ENCODE data around the gene GLUD1.
"Not testable (repeated sequence)": the region's sequence is repeated elsewhere in the genome, so short reads cannot be mapped to it uniquely, and the experiment has no call there.

The GLUD1 gene

DNA sequence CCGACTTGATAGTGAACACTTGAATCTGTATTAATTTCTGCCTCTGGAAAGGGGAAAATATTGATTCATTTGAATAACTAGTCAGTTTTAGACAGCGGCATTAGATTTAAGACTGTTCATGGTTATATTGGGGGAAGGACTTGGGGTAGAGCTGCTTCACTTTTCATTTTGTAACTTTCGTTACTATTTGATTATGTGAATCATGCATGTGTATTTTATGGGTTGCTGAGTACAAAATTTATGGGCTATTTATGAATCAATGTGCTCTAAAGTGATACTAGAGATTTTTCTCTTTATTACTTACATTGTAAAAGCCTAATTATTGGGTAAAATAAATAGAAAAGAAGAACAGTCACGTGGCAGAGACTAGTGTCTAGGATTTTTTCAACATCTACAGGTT is 4.9 kb downstream of the GLUD1 start:
- peaks cover 30% of the 10 kb centered on the region for H4K20me1 ChIP-seq (ENCODE audit: control insufficient read depth, insufficient read depth, low read depth, low read length)
- peaks cover 33% of the 10 kb centered on the region for H3K4me1 ChIP-seq (ENCODE audit: control insufficient read depth, low read length)
- H3K4me3 ChIP-seq (ENCODE audit: low read length), result no peak overlapping the region
- H3F3A ChIP-seq (ENCODE audit: control insufficient read depth, insufficient read depth), result no peaks in the 10 kb centered on the region
- H3K27ac ChIP-seq (ENCODE audit: low read depth, low read length), result no peak overlapping the region
- H3K36me3 ChIP-seq (ENCODE audit: control insufficient read depth, low read length), result peaks cover 64% of the 10 kb centered on the region
- no peaks in the 10 kb centered on the region for H3K9me2 ChIP-seq (replicated peaks; ENCODE audit: control insufficient read depth, low read length)
- H3K79me2 ChIP-seq (ENCODE audit: control insufficient read depth, low read length), result peaks cover 96% of the 10 kb centered on the region
- H3K9me3 ChIP-seq (ENCODE audit: control insufficient read depth, insufficient read depth, low read length), result no peaks in the 10 kb centered on the region
- H3K4me2 ChIP-seq (ENCODE audit: low read length), result no peak overlapping the region
- TF ChIP-seq, protein P1, sequence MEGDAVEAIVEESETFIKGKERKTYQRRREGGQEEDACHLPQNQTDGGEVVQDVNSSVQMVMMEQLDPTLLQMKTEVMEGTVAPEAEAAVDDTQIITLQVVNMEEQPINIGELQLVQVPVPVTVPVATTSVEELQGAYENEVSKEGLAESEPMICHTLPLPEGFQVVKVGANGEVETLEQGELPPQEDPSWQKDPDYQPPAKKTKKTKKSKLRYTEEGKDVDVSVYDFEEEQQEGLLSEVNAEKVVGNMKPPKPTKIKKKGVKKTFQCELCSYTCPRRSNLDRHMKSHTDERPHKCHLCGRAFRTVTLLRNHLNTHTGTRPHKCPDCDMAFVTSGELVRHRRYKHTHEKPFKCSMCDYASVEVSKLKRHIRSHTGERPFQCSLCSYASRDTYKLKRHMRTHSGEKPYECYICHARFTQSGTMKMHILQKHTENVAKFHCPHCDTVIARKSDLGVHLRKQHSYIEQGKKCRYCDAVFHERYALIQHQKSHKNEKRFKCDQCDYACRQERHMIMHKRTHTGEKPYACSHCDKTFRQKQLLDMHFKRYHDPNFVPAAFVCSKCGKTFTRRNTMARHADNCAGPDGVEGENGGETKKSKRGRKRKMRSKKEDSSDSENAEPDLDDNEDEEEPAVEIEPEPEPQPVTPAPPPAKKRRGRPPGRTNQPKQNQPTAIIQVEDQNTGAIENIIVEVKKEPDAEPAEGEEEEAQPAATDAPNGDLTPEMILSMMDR (IDR thresholded peaks at IDR 0.05; ENCODE audit: low read depth, low read length, poor library complexity, severe bottlenecking), result no peak
- TF ChIP-seq EZH2phosphoT487 (IDR thresholded peaks at IDR 0.05; ENCODE audit: borderline replicate concordance, low read length), result no peak
- H3K27me3 ChIP-seq (ENCODE audit: control insufficient read depth, low read length), result no peaks in the 10 kb centered on the region

DNA sequence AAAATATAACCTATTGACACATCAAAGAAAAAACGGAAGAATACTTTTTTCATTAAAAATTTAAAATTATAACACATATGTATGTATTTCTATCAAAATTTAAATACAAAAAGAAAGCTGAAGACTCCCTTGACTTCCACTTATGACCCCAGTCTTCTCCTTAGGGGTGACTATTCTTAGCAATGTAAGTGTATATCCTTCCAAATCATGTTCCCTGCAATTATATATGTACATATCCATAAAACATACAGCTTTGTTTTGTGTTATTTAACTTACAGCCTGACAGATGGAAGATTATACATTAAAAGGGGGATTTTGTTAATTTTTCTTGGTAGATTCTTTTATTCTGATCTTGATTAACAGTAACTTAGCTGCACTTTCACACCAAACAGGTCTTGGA is 9.1 kb downstream of the GLUD1 start:
- no peak for TF ChIP-seq EZH2phosphoT487 (IDR thresholded peaks at IDR 0.05; ENCODE audit: borderline replicate concordance, low read length)
- TF ChIP-seq, protein P1 (IDR thresholded peaks at IDR 0.05; ENCODE audit: low read depth, low read length, poor library complexity, severe bottlenecking), result no peak
- H3F3A ChIP-seq (ENCODE audit: control insufficient read depth, insufficient read depth), result no peaks in the 10 kb centered on the region
- no peak overlapping the region for H3K4me3 ChIP-seq (ENCODE audit: low read length)
- peaks cover 53% of the 10 kb centered on the region for H3K36me3 ChIP-seq (ENCODE audit: control insufficient read depth, low read length)
- peaks cover 85% of the 10 kb centered on the region for H3K79me2 ChIP-seq (ENCODE audit: control insufficient read depth, low read length)
- no peaks in the 10 kb centered on the region for H3K27me3 ChIP-seq (ENCODE audit: control insufficient read depth, low read length)
- peaks cover 22% of the 10 kb centered on the region for H3K4me1 ChIP-seq (ENCODE audit: control insufficient read depth, low read length)
- no peaks in the 10 kb centered on the region for H3K9me3 ChIP-seq (ENCODE audit: control insufficient read depth, insufficient read depth, low read length)
- H3K27ac ChIP-seq (ENCODE audit: low read depth, low read length), result no peak overlapping the region
- no peaks in the 10 kb centered on the region for H3K9me2 ChIP-seq (replicated peaks; ENCODE audit: control insufficient read depth, low read length)
- H3K4me2 ChIP-seq (ENCODE audit: low read length), result no peak overlapping the region
- peaks cover 6% of the 10 kb centered on the region; the same call in 1 of the 2 replicates for H4K20me1 ChIP-seq (ENCODE audit: control insufficient read depth, insufficient read depth, low read depth, low read length)

DNA sequence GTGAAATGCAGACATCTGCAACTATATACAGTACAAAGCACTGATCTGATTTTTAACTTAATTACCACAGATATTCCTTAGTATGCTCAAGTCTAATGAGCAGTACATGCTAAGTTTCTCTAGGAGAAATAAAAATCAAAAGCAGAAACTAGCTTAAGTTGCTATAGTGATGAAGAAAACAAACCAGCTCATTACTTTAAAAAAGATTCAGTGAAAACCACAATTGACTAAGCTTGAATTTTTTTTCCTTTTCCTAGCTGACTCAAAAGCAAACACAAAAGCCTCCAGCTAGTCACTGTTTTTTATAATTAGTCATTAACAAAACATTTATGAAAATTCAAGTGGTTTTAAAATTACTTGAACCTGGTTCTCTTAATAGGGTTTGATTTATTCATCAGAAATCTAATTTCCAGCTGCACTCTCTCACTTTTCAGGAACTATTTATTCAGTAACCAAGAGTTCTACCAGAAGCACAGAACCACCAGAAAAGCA is 10.3 kb downstream of the GLUD1 start:
- peaks cover 41% of the 10 kb centered on the region for H3K36me3 ChIP-seq (ENCODE audit: control insufficient read depth, low read length)
- H3K79me2 ChIP-seq (ENCODE audit: control insufficient read depth, low read length), result peaks cover 76% of the 10 kb centered on the region
- H3K9me2 ChIP-seq (replicated peaks; ENCODE audit: control insufficient read depth, low read length); H3K4me3 ChIP-seq (ENCODE audit: low read length); H3F3A ChIP-seq (ENCODE audit: control insufficient read depth, insufficient read depth); H3K27ac ChIP-seq (ENCODE audit: low read depth, low read length); H3K4me2 ChIP-seq (ENCODE audit: low read length); H3K9me3 ChIP-seq (ENCODE audit: control insufficient read depth, insufficient read depth, low read length); H3K27me3 ChIP-seq (ENCODE audit: control insufficient read depth, low read length); H4K20me1 ChIP-seq (ENCODE audit: control insufficient read depth, insufficient read depth, low read depth, low read length): not testable (repeated sequence)
- H3K4me1 ChIP-seq (ENCODE audit: control insufficient read depth, low read length), result peaks cover 18% of the 10 kb centered on the region

DNA sequence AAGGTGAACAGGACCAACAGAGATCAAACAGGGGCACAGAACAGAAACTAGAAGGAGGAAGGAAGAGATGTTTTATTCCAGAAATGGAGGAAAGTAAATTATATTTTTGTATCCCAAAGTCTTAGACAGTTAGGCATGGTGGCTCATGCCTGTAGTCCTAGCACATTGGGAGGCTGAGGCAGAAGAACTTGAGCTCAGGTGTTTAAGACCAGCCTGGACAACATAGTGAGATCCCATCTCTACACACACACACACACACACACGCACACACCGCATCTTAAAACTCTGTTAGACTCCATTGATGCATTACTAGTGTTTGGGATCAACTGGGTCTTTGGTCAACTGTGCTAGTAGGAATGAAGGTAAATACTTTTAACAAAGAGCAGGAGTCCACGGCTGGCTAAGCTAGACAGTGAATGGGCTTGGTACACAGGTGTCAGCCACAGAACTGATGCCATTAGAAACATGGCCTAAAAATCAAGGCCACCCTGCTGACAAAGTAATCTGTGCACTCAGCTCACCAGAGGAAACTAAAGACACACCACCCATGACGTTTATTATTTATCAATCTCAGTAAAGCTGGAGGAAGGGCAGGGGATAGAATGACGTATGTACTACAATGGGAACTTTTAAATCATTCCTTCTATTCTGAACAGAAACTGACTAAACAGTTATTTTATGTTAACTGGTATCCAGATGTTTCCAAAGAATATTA is 10.9 kb downstream of the GLUD1 start:
- H3K27me3 ChIP-seq (ENCODE audit: control insufficient read depth, low read length); H3K4me2 ChIP-seq (ENCODE audit: low read length); H3F3A ChIP-seq (ENCODE audit: control insufficient read depth, insufficient read depth); H3K9me3 ChIP-seq (ENCODE audit: control insufficient read depth, insufficient read depth, low read length); H3K27ac ChIP-seq (ENCODE audit: low read depth, low read length); H3K4me3 ChIP-seq (ENCODE audit: low read length); H4K20me1 ChIP-seq (ENCODE audit: control insufficient read depth, insufficient read depth, low read depth, low read length); H3K9me2 ChIP-seq (replicated peaks; ENCODE audit: control insufficient read depth, low read length): not testable (repeated sequence)
- H3K79me2 ChIP-seq (ENCODE audit: control insufficient read depth, low read length), result peaks cover 74% of the 10 kb centered on the region
- peaks cover 35% of the 10 kb centered on the region for H3K36me3 ChIP-seq (ENCODE audit: control insufficient read depth, low read length)
- peaks cover 18% of the 10 kb centered on the region for H3K4me1 ChIP-seq (ENCODE audit: control insufficient read depth, low read length)

DNA sequence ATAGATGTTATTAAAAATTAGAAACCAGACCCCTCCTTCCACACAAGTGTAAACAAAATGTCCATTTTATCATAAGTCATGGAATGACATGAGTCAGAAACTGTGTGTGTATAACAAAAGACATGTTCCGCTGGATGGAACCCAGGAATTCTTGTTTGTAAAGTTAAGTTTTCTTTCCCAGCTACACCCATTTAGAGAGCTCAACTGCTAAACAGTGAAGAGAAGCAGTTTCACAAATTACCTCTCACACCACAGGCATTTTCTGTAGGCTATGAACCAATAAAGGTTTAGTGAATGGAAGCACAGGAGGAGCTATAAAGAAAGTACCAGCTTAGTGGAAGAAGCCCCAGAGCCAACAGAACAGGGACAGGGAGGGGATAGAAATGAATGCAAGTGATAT is 12.4 kb downstream of the GLUD1 start:
- peaks cover 71% of the 10 kb centered on the region for H3K79me2 ChIP-seq (ENCODE audit: control insufficient read depth, low read length)
- not testable (repeated sequence) for H3K4me2 ChIP-seq (ENCODE audit: low read length); H3K9me2 ChIP-seq (replicated peaks; ENCODE audit: control insufficient read depth, low read length); H4K20me1 ChIP-seq (ENCODE audit: control insufficient read depth, insufficient read depth, low read depth, low read length); H3K9me3 ChIP-seq (ENCODE audit: control insufficient read depth, insufficient read depth, low read length); H3K27ac ChIP-seq (ENCODE audit: low read depth, low read length); H3K27me3 ChIP-seq (ENCODE audit: control insufficient read depth, low read length); H3K4me3 ChIP-seq (ENCODE audit: low read length); H3F3A ChIP-seq (ENCODE audit: control insufficient read depth, insufficient read depth)
- peaks cover 18% of the 10 kb centered on the region for H3K4me1 ChIP-seq (ENCODE audit: control insufficient read depth, low read length)
- H3K36me3 ChIP-seq (ENCODE audit: control insufficient read depth, low read length), result peaks cover 23% of the 10 kb centered on the region

DNA sequence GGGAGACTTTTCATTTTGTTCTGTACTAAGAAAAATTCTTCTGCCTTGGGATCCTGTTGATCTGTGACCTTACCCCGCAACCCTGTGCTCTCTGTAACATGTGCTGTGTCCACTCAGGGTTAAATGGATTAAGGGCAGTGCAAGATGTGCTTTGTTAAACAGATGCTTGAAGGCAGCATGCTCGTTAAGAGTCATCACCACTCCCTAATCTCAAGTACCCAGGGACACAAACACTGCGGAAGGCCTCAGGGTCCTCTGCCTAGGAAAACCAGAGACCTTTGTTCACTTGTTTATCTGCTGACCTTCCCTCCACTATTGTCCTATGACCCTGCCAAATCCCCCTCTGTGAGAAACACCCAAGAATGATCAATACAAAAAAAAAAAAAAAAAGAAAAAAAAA is 13.1 kb downstream of the GLUD1 start:
- Histone ChIP-seq H3K36me3 (ENCODE audit: control insufficient read depth, low read length) (peaks cover 26% of the 10 kb centered on the region), H3K79me2 (ENCODE audit: control insufficient read depth, low read length) (peaks cover 66% of the 10 kb centered on the region), H3K4me1 (ENCODE audit: control insufficient read depth, low read length) (peaks cover 18% of the 10 kb centered on the region)
- H3K27ac ChIP-seq (ENCODE audit: low read depth, low read length); H3K9me3 ChIP-seq (ENCODE audit: control insufficient read depth, insufficient read depth, low read length); H3K27me3 ChIP-seq (ENCODE audit: control insufficient read depth, low read length); H3K9me2 ChIP-seq (replicated peaks; ENCODE audit: control insufficient read depth, low read length); H3F3A ChIP-seq (ENCODE audit: control insufficient read depth, insufficient read depth); H3K4me2 ChIP-seq (ENCODE audit: low read length); H4K20me1 ChIP-seq (ENCODE audit: control insufficient read depth, insufficient read depth, low read depth, low read length); H3K4me3 ChIP-seq (ENCODE audit: low read length): not testable (repeated sequence)
